Smooth muscle cell (in vitro differentiated cells): ENCODE results near the gene OR6B1. TPM values are rescaled to one million over a fixed set of nuclear protein-coding genes. Genes with fewer than 3 reads are reported as not detected.

Experiments used
- DNase-seq: peaks from one replicate; lab custom pipeline; 2025; ENCODE audit not compliant: unreplicated experiment; lab: John Stamatoyannopoulos, UW
- H2AFZ ChIP-seq: fragments of 200-600 bp; sonication (generic); 2 replicates; pipeline ENCODE4 v1.6.0; 2016; ENCODE audit warnings: antibody characterized with exemption, low read depth, mild to moderate bottlenecking
- H3F3A ChIP-seq: fragments of 200-600 bp; sonication (generic); 2 replicates; pipeline ENCODE4 v1.6.0; 2017; ENCODE audit warnings: antibody characterized with exemption, low read depth
- H3K27ac ChIP-seq: fragments of 200-600 bp; sonication (generic); 2 replicates; pipeline ENCODE4 v1.5.1; 2016; ENCODE audit warnings: low read depth, mild to moderate bottlenecking
- H3K27me3 ChIP-seq: fragments of 200-600 bp; sonication (generic); 2 replicates; pipeline ENCODE4 v1.6.1; 2016; ENCODE audit warnings: low read depth, mild to moderate bottlenecking
- H3K36me3 ChIP-seq: fragments of 200-600 bp; sonication (generic); 2 replicates; pipeline ENCODE4 v1.5.1; 2016; ENCODE audit warnings: low read depth
- H3K4me1 ChIP-seq: fragments of 200-600 bp; sonication (generic); 2 replicates; pipeline ENCODE4 v1.5.1; 2016; ENCODE audit warnings: low read depth
- H3K4me2 ChIP-seq: fragments of 200-600 bp; sonication (generic); 2 replicates; pipeline ENCODE4 v1.6.0; 2016; ENCODE audit warnings: mild to moderate bottlenecking
- H3K4me3 ChIP-seq: fragments of 200-600 bp; sonication (generic); 2 replicates; pipeline ENCODE4 v1.5.1; 2016; ENCODE audit warnings: mild to moderate bottlenecking
- H3K79me2 ChIP-seq: fragments of 200-600 bp; sonication (generic); 2 replicates; pipeline ENCODE4 v1.6.0; 2016; ENCODE audit warnings: low read depth, mild to moderate bottlenecking
- H3K9ac ChIP-seq: fragments of 200-600 bp; sonication (generic); 2 replicates; pipeline ENCODE4 v1.6.0; 2016; ENCODE audit warnings: low read depth
- H3K9me3 ChIP-seq: fragments of 200-600 bp; sonication (generic); replicated peaks from 2 replicates; pipeline ENCODE4 v1.5.1; 2016; ENCODE audit warnings: low read depth
- H4K20me1 ChIP-seq: fragments of 200-600 bp; sonication (generic); 2 replicates; pipeline ENCODE4 v1.6.0; 2016; ENCODE audit warnings: low read depth
- CTCF ChIP-seq: fragments of 200-600 bp; sonication (generic); IDR thresholded peaks from 2 replicates; pipeline ENCODE4 v1.5.1; 2017; ENCODE audit warnings: borderline replicate concordance, mild to moderate bottlenecking, antibody characterized with exemption; ENCODE audit not compliant: insufficient read depth, poor library complexity, severe bottlenecking
- WGBS: methylation state at CpG from one replicate; pipeline ENCODE4 v1.1.7; 2016; ENCODE audit warnings: low lambda C conversion rate; 5-methylcytosine and 5-hydroxymethylcytosine counted together
- polyA plus RNA-seq: library from polyadenylated mRNA; unstranded; fragments of >200 nt; fragmentation: Nextera tagmentation; extraction: Ambion mirVana; gene quantifications from 2 replicates; pipeline ENCODE4 v1.2.1, GENCODE V29; 2016
- total RNA-seq: library from RNA; depleted of rRNA; stranded (reverse); fragments of >200 nt; gene quantifications from 2 replicates; pipeline ENCODE4 v1.2.3, GENCODE V29; 2014

Gene OR6B1
- total and polyA plus RNA-seq, 2 experiments from 2014 or later, result not detected

DNA sequence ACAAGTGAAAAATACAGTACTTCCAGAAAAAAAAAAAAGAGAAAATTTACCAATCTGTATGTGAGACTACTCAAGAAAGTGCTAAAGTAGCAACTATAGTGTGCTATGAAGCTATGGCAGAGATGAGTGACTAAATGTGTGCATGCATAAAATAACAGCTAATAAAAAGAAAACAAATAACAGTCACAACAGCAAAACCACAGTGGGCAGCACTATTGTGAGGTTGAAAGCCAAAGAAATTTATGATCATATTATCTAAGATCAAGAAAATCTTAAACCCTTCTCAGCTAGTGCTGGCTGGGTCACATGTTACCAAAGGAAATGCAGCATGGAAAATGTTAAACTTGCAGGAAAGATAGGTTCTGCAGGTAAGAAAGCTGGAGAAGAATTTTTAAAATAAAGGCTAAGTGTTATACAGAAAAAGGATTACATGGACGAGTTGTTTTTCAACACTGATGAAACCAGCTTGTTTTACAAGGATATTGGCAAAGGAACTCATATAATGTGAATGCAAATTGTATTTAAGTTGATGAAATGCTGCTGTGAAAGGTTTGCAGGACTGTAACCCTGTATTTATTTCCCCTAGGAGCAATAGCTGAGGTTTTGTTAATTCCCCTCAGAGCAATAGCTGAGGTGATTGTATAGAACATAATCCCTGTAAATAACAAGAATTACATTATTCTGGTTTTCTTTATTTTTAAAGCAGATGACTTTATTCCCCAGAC is 33.0 kb downstream of the OR6B1 start:
- H3K27ac ChIP-seq, result no peak overlapping the region
- H4K20me1 ChIP-seq, result no peaks in the 10 kb centered on the region

GRCh38 chr7:144035385-144035784 is 35.3 kb downstream of the OR6B1 start:
- no peaks in the 10 kb centered on the region for H3K4me1 ChIP-seq
- no peaks in the 10 kb centered on the region for H4K20me1 ChIP-seq
- no peak overlapping the region for H3K4me3 ChIP-seq
- H3K36me3 ChIP-seq, result no peaks in the 10 kb centered on the region
- DNase-seq, result no peak
- no peaks in the 10 kb centered on the region for H3K27me3 ChIP-seq
- no peak for TF ChIP-seq CTCF
- no peaks in the 10 kb centered on the region for H3K9me3 ChIP-seq
- no peaks in the 10 kb centered on the region for H3K79me2 ChIP-seq
- H3K9ac ChIP-seq, result no peak overlapping the region
- no peak overlapping the region for H3K4me2 ChIP-seq
- H2AFZ ChIP-seq, result no peak overlapping the region
- H3K27ac ChIP-seq, result no peak overlapping the region
- peaks cover 3% of the 10 kb centered on the region for H3F3A ChIP-seq

More for the DNA sequence above, 33.0 kb downstream of the OR6B1 start:
- Histone ChIP-seq H2AFZ (peak overlapping the region; percentile 25), H3K4me1 (no peaks in the 10 kb centered on the region), H3K4me3 (no peak overlapping the region), H3K27me3 (no peaks in the 10 kb centered on the region), H3K79me2 (no peaks in the 10 kb centered on the region), H3K9me3 (no peaks in the 10 kb centered on the region), H3K36me3 (no peaks in the 10 kb centered on the region), H3K9ac (no peak overlapping the region), H3K4me2 (peak overlapping the region; percentile 8), H3F3A (peaks cover 3% of the 10 kb centered on the region)
- DNase-seq, result no peak
- TF ChIP-seq CTCF, result no peak
- WGBS, result 50% methylated on average over 1 of the region's 1 CpG

GRCh38 chr7:144036302-144036885 is 36.3 kb downstream of the OR6B1 start:
- H3K27me3 ChIP-seq, result no peaks in the 10 kb centered on the region
- H3K27ac ChIP-seq, result no peak overlapping the region
- no peaks in the 10 kb centered on the region for H3K4me1 ChIP-seq
- H3K36me3 ChIP-seq, result no peaks in the 10 kb centered on the region
- WGBS, result 96% methylated on average over 1 of the region's 1 CpG
- TF ChIP-seq CTCF, result no peak
- H4K20me1 ChIP-seq, result no peaks in the 10 kb centered on the region
- H3K4me3 ChIP-seq, result no peak overlapping the region
- no peak overlapping the region for H2AFZ ChIP-seq
- DNase-seq, result no peak
- H3K9ac ChIP-seq, result no peak overlapping the region
- no peaks in the 10 kb centered on the region for H3K9me3 ChIP-seq
- H3K4me2 ChIP-seq, result no peak overlapping the region
- H3K79me2 ChIP-seq, result no peaks in the 10 kb centered on the region
- H3F3A ChIP-seq, result peaks cover 1% of the 10 kb centered on the region

GRCh38 chr7:144037414-144038035 is 37.4 kb downstream of the OR6B1 start:
- H3K4me2 ChIP-seq, result no peak overlapping the region
- no peak overlapping the region for H3K9ac ChIP-seq
- H3K27me3 ChIP-seq, result no peaks in the 10 kb centered on the region
- no peaks in the 10 kb centered on the region for H3K36me3 ChIP-seq
- DNase-seq, result no peak
- no peak overlapping the region for H3K4me3 ChIP-seq
- no peaks in the 10 kb centered on the region for H3K79me2 ChIP-seq
- no peaks in the 10 kb centered on the region for H3K9me3 ChIP-seq
- 50% methylated on average over 1 of the region's 1 CpG for WGBS
- no peaks in the 10 kb centered on the region for H4K20me1 ChIP-seq
- no peaks in the 10 kb centered on the region for H3K4me1 ChIP-seq
- no peak overlapping the region for H3K27ac ChIP-seq
- H2AFZ ChIP-seq, result no peak overlapping the region
- no peak for TF ChIP-seq CTCF
- H3F3A ChIP-seq, result no peaks in the 10 kb centered on the region
